ENCODE results near the gene GRK6.
A peak's percentile ranks its signal among the peaks of the same experiment; 100 is the strongest.

Gene GRK6

DNA sequence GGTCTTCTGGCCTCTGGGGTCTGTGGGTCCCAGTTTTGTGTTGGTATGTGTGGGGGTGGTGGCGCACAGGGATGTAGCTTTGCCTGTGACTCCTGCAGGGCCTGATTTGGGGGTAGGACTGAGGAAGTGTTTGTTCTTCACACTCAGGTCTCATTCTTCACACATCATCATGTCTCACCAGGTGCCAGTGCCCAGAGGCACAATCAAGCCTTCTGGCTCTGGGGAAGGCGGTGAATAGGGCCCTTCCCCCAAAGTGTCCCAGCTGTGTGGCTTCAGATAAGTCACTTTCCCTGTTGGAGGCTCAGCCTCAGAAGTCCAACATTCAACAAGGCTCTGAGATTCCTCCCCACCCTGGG is 41.8 kb downstream of the GRK6 start:
- no peak for DNase-seq (ENCODE audit: insufficient read length, low spot score)
- FAIRE-seq: no peak

DNA sequence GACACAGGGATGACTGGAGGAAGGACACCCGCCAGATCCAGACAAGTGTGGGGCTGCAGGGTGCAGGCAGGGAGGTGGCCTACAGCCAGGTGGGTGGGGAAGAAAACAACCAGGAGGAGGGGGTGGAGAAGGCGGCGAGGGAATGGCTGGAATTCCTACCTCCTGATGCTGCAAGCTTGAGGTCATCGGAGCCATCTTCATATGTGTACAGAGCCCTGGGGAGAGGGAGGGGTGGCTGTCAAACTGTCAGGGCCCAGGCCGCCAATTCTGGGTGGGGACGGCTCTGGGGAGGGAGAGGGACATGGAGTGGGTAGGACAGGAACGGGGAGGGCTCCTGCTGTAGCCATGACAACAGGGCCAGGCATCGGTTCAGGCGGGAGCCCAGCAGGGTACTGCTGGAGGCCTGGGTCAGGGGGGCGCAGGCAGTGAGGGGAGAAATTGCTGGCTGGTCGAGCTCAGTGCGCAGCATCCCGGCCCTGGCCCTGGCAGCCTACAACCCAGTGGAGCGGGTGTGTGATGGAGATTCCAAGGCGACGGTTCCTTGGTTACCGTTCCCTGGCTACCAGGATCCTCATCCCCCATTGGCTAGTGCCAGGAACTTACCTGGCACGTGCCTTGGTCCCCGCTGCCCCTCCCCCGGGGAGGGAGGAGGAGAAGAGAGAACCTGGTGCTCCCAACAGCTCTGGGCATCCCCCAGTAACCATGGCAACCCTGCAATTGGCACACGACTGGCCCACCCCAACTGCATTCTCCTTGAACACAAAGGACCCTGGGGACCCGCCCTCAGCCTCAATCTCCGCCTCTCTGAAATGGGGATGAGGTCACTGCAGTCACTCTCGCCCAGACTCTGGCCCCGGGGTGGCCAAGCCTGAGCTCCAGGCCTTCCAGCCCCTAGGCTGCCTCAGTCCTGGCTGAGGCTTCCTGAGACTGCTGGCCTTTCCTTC is 42.5 kb downstream of the GRK6 start:
- FAIRE-seq (peak; percentile 4), DNase-seq (ENCODE audit: insufficient read length, low spot score) (no peak)

DNA sequence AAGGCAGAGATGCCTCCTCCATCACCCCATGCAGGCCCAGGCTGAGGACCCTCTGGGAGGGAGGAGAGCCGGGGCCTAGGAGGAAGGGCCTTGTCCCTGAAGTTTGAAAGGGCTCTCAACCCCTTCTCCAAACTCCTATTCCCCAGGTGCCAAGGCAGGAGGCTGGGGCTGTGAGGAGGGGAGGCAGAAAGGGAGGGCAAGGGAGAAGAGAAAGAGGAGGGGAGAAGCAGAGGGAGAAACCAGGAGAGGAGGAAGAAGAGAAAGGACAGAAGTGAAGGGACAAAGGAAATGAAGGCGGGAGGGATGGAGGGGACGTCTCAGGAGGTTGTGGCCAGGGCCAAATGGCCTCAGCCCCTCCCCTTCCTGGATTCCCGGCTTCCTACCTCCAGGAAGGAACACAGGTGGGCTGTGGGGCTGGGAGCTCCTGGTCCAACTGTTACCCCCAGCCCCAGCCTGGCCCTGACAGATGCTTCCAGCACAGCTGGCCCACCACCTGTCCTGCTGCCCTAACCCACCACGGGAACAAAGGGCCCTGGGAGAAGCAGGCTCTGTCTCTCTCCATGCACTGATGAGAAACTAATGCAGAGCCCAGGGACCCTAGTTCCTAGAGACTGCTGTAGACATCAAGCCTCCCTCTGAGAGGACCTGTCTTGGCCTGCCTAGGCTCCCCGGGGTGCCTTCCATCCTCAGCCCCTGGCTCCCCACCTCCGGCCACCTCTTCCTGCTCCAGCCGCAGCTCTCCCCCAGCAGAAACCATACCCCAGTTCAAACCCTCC is 43.5 kb downstream of the GRK6 start:
- FAIRE-seq (no peak), DNase-seq (ENCODE audit: insufficient read length, low spot score) (no peak)

DNA sequence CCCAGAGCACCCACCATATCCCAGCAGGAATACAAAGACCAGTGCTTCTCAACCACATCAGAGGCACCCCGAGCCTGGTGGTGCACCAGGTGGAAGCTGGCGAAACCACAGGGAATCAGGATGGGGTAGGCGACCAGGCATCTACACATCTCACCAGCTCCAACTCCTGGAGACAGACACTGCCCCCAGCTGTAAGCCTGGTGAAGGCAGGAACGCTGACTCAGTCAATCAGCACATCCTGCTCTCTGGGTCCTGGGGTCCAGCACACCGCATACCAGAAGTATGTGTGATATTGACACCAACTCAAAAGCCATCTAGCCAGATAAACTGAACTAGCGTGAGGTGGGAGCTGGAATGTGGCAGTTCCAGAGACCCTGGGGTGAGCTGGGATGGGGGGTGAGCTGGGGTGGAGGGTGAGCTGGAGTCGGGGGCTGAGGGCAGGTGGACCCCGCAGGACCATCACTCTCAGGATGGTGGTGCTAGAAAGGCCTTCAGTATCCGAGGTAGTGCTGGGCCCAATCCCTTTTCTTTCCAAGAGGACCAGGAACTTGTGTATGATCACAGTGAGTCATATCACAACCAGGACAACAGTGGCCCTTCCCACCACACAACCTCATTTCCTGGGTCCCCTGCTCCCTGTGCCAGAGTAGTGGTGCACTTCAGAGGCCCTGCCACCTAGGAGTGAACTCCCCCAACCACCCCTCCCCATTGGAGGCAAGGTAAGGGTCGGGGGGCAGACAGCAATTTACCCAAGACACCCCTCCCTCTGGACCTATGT is 44.5 kb downstream of the GRK6 start:
- DNase-seq (ENCODE audit: insufficient read length, low spot score) (no peak), FAIRE-seq (no peak)

DNA sequence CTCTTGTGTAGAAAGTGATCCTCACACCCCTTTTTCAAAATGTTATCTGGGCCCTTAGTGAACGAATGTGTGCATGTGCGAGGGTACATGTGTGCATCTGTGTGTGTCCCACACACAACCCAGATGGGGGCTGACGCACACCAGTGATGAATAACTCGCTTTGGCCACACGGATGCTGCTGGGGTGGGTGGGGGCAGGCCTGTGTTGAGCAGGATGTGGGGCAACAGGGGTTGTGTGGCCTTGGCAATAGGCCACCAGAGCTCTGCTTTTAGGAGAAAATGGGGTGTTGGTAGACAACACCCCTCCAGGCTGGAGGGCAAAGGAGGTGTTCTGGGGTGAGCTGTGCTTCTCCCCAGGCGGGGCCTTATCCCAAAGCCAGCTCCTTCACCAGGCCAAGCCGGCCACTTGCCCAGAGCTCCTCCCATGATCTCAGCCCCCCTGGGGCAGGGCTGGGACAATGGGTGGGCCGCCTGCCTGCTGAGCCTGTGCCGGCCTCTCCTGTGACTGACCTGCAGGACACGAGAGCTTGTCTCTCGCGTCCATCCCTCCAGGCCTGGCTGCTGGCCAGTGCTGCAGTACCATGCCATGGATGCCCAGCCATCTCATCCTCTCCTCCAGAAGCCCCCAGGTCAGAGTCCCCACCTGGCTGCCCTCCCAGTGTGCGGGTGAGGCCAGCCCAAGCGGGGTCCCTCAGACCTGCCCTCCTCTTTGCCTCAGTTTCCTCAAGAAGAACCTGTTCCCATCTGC is 45.3 kb downstream of the GRK6 start:
- no peak for DNase-seq (ENCODE audit: insufficient read length, low spot score)
- no peak for FAIRE-seq

DNA sequence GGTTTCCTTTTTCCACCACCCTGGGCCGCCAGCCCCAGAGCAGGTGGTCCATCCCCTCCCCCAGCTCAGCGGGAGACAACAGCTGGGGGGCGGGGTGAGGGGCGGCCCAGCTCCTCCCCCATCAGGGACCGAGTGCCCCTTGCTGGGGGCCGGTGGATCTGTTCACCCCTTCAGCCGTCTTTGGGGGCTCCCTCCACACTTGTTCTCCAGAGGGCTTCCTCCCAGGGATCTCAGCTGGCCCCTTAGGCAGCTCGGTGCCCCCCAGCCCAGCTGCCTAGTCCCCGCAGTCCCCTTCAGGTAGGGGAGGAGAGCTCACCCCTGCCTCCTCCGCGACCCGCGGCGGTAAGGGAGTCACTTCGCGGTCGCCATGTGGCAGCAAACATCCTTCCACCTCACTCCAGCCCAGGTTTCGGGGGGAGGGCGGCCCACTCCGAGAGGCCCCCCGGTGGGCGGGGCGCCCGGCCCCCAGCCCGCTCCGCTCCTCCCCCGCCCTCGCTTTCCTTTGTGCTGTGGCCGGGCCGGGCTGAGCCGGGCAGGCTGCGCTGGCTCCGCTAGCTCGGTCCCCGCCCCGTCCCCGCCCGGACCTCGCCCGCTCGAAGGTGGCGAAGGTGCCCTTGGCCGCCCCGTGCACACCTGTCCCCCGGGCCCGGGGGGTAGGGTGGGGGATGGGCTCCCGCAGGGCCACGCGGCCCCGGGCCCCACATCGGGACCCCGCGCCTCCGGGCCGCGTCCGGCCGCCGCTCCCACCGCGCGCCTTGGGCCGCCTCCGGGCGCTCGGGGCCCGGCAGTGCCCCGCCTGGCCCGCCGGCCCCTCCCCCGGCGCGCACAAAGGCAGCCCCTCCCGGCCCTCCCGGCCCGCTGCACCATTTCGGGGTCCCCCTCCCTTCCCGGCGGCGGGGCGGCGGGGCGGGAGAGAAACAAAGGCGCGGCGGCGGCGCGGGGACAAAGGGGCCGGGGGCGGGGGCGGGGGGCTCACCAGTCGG is 46.3 kb downstream of the GRK6 start:
- DNase-seq (ENCODE audit: insufficient read length, low spot score): no peak
- peak; percentile 65 for FAIRE-seq

DNA sequence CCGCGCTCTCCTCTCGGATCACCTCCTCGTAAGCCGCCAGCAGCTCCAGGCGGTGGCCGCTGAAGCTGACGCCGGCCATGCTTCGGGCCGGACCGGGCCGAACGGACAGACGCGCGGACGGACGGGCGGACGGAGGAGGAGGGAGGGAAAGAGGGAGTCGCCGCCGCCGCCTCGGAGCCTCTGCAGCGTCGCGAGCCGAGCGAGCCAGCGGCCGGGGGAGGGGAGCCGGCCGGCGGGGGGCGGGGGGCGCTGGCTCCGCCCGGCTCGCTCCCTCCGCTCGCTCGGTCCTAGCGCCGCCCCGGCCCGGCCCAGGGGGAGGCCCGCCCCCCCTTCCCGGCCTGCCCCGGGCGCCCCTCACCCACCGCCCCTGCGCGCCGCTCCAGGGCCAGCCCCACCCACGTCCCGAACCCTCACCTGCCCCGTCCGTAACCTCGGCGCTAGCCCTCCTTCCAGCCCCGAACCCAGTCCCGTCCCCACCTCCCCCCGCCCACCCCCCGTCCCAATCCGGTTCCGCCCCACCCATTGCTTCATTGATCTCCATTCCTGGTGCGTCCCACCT is 47.0 kb downstream of the GRK6 start, which contains the start of gene DBN1:
TSS of gene DBN1 (minus strand) at position 192 of the 559 bp plus-strand sequence. CDS start at position 79, 113 bp downstream.
- DNase-seq (ENCODE audit: insufficient read length, low spot score): no peak
- FAIRE-seq: no peak

DNA sequence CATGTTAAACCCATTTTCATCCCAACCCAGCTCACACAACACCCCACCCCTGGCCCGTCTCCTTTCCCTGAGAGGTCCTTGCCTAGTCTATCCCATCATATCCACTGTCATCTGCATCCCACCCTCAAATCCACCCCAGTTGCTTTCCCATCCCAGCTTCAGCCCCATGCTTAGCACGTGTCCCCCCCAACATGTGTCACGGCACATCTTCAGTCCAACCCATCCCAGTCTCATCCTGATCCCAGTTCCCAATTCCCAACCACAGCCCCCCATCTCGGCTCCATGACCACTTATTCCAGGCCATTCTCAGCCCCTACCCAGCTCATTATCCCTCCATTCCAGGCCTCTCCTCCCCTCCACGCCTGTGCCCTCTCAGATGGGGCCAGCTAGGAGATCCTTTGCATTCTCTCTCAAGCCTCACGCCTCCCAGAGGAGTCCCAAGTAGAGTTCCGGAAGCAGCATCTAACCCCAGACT is 47.6 kb downstream of the GRK6 start:
- no peak for DNase-seq (ENCODE audit: insufficient read length, low spot score)
- no peak for FAIRE-seq

DNA sequence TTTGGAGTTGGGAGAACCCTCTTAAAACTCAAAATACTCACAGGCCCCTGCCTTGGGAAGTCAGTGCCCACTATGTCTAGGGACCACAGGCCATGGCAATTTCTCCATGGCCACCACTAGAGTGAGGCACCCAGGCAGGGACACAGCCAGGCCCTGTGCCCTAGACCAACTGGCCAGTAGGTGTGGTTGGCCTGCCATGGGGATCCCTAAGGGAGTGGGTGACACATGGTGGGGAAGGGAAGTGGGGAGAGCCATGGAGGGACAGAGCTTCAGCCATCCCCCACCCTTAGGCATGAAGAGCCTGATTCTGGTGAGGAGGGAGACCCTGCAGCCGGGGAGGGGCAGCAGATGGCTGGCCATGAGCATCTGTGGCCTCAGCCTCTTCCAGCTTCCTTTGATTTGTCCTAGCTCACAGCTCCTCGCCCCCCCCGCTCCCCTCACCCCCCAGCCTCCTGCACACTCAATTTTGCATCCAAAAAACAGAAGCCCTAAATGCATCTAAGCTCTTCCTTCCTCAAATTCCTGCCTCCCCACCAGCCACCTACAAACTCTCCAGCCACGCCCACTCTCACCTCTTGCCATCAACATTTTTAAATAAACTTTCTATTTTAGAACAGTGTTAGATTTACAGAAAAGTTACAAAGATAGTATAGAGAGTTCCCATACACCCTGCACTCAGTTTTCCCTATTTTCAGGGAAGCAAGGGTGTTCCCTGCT is 48.5 kb downstream of the GRK6 start:
- FAIRE-seq: no peak
- no peak for DNase-seq (ENCODE audit: insufficient read length, low spot score)

DNA sequence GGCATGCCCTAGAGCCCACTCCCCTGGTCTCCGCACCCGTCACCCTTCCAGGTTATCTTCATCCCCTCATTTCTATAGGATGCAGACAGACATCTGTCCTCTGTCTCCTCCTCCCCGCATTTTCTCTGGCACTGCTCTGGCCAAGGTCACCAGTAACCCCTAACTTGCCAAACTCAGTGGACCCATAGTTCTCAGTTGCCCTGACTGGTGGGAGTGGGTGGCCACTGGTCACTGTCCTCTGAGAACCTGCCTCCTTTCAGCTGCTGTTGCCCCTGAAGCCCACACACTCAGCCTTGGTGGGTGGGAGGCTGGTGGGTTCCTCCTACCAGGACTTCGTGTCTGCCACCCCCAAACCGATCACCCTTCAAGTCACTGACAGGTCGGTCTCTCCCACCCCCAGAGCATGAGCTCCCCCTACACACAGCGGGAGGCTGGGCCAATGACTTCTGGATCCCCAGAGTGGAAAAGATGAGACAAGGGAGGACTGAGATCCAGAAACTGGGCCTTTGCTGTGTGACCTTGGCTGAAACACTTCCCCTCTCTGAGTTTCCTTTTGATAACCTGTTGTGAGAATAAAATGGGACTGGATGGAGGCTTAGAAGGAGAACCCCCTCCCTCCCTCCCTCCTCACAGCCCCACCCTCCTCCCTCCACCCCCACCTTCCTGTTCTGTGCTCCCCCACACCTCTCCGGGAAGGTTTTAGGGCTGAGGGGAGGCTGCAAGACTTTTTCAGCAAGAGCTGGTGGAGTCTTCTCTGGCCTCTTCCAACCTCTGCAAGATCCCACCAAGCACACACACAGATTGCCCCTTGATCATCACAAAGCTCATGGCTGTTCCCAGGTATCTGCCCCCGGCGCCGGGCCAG is 49.3 kb downstream of the GRK6 start:
- DNase-seq (ENCODE audit: insufficient read length, low spot score) (no peak), FAIRE-seq (no peak)

DNA sequence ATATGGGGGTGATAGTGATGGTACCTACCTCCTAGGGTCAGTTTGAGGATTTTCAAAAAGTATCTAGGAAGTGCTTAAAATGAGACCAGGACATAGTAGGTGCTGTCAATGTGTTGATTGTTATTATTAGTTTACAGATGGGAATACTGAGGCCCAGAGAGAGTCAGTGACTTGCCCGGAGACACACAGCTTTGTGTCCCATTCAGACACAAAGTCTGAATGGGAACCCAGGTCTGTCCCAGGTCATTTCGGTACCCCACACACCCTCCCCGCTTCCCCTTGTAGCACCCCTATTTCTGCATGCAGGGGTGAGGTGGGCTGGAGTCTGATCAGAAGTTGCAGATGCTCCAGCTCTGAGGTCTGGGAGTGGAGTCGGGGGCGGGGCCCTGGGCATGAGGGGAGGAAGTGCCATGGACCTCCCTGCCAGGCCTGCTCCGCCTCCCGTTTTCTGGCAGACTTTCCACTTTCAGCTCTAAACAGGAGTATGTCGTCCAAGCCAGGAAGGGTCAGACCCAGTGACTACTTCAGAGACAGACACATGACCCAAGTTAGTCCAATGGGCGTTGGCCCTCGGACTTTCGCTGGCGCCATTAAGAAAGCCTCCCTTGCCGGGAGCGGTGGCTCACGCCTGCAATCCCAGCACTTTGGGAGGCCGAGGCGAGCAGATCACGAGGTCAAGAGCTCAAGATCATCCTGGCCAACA is 50.2 kb downstream of the GRK6 start:
- FAIRE-seq (no peak), DNase-seq (ENCODE audit: insufficient read length, low spot score) (no peak)

DNA sequence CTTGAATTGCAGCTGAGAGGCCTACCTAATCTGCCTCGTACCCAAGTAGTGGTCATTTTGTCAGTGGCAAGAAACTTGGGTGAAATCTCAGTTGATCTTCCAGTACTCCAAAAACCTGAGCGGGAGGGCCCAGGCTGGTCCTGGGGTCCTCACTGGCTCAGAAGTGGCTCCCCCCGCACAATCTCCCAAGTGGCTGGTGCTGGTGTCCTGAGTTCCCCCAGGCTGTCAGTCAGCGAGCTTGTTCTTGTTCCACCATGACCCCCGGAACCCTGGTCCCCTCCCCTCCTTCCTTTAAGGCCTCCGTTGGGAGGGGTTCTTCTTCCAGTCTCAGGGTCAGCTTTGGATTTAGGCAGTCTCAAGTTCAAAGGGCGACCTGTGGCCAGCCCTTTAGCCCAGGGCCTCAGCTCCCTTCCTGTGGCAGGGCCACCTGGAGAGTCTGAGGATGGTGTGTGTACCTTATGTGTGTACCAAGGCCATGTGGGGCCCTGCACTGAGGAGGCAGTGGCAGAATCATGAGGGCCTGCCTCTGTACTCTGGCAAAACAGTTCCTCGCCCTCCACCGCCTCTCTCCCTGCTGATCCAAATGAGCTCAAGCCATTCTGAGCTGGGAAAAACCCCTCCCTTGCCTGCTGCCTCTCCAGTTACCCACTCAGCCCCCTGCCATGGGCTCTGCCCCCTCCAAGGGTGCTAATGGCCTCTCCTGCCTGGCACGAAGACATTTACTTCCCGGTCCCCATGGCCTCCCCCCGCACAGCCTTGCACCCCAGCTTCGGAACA is 51.4 kb downstream of the GRK6 start:
- FAIRE-seq (no peak), DNase-seq (ENCODE audit: insufficient read length, low spot score) (no peak)

DNA sequence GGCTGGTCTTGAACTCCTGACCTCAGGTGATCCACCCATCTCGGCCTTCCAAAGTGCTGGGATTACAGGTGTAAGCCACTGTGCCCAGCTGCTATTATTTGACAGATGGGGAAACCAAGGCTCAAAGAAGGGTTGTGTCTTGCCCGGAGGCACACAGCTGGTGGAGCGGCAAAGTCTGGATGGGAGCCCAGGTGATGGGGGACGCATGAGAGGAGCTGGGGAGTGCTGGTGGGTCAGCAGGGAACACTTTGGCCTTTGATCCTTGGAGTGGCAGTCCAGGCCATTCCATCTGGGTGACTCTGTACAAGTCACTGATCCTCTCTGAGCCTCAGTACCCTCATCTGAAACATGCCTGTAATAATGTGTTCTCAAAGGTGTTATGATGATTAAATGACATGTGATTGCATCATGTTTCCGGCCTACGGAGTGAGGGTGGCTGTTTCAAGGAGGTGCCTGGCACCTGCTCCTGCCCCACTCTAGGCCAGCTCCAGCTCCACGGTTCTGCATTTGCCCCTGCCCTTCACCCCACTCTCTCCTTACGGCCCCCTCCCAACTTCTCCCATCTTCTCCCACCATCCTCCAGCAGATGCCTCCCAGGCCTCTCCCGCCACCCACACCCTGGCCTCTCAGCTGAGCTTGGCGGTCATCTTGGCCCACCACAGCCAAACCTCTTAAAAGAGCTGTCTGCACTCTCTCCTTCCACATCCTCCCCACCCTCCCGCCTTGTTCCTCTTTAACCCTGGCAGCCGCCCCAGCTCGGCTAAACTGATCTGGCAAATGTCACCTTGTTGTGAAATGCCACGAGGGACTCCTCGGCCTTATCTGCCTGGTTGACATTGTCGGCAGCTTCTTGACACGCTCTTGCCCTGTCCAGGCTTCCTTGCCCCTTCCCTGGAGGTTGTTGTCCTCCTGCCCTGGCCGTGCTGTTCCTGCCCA is 52.5 kb downstream of the GRK6 start:
- DNase-seq (ENCODE audit: insufficient read length, low spot score) (no peak), FAIRE-seq (no peak)

DNA sequence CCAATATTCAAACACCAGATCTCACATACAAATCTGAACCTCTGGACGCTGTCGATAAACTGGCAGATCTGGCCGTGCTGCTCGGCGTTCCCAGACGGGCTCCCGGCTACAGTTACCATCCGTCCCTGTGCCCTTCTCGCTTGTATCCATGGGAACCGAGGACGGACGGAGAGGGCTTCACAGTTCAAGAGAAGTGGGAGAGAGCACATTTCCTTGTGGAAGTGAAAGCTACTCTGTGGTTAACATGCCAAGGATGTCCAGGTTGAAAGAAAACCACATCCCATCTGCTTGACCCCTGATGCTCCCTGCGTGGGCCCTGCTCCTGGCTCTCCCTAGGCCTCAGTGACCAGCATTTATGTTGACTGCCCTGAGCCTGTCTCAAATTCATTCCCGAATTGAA is 53.3 kb downstream of the GRK6 start:
- DNase-seq (ENCODE audit: insufficient read length, low spot score) (no peak), FAIRE-seq (no peak)

DNA sequence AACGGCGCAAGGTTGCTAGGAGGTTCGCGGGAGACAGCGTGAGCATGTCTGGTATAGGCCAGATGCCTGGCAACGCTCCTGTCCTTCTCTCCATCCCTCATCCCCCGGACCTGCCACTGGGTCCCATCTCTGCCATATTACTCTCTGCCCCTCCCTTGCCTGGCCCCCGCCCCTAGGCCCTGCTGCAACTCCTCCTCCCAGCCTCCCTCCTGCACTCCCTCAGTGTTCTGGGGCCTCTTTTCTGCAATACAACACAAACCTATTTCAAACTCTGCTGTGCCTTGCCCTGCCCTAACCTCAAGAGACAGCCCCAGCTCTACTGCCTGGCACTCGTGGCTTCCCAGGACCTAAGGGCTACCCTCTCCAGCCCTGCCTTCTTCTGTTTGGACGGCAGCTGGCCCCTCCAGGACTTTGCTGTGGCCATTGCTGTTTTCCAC is 55.9 kb downstream of the GRK6 start:
- DNase-seq (ENCODE audit: insufficient read length, low spot score) (no peak), FAIRE-seq (no peak)
